Esophagus squamous epithelium (tissue), 5 donors: ENCODE measurements around the gene SPSB3. TPM values are rescaled to one million over a fixed set of nuclear protein-coding genes. Genes with fewer than 3 reads are reported as not detected.

Experiments used
- DNase-seq: peaks from one replicate; lab custom pipeline; 2025; lab: John Stamatoyannopoulos, UW
- H3K27ac ChIP-seq, 4 donors: fragments of 200-600 bp; sonication (generic); one replicate each; pipeline ENCODE4 v1.5.1; 2016 to 2019; ENCODE audit warnings: mild to moderate bottlenecking in 1 of 4
- H3K27me3 ChIP-seq, 4 donors: fragments of 200-600 bp; sonication (generic); 1 replicate in 3 of 4; 2 replicates in 1 of 4; pipeline versions ENCODE4 v1.5.1 to v1.6.0; 2017 to 2021; ENCODE audit warnings: antibody characterized with exemption in 1 of 4
- H3K36me3 ChIP-seq, 3 donors: fragments of 200-600 bp; sonication (generic); one replicate each; pipeline ENCODE4 v1.5.1; 2016 to 2019
- H3K4me1 ChIP-seq, 3 donors: fragments of 200-600 bp; sonication (generic); one replicate each; pipeline ENCODE4 v1.5.1; 2017 to 2019
- H3K4me3 ChIP-seq, 4 donors: fragments of 200-600 bp; sonication (generic); 1 replicate in 3 of 4; 2 replicates in 1 of 4; pipeline ENCODE4 v1.5.1; 2016 to 2019; ENCODE audit warnings: mild to moderate bottlenecking in 2 of 4, moderate library complexity in 1 of 4
- H3K9me3 ChIP-seq, 3 donors: fragments of 200-600 bp; sonication (generic); one replicate each; pipeline ENCODE4 v1.5.1; 2016 to 2019
- POLR2A ChIP-seq, 4 donors: fragments of 450-650 bp; IDR thresholded peaks; one replicate each; pipeline ENCODE4 v1.6.1; 2017; ENCODE audit warnings: antibody characterized with exemption in 4 of 4, mild to moderate bottlenecking in 4 of 4, moderate library complexity in 3 of 4
- WGBS, 2 donors: methylation state at CpG; one replicate each; pipeline ENCODE4 v1.1.5; 2018; 5-methylcytosine and 5-hydroxymethylcytosine counted together
- intact Hi-C: fragments of 100-400 bp; cut with DNase I; formaldehyde crosslinking; loops from one replicate; pipeline ENCODE4 v1.15.0; 2022
- total RNA-seq, 4 donors: library from RNA; depleted of rRNA; stranded (reverse); fragments of >200 nt; gene quantifications; one replicate each; pipeline ENCODE4 v1.1.0, GENCODE V29; 2016
- TF ChIP-seq, protein P1 (sequence below), 6 experiments: fragments of 450-650 bp in 4 of 6; fragments of 200-600 bp in 2 of 6; sonication (generic) in 2 of 6; IDR thresholded peaks; one replicate each; pipeline ENCODE4 v1.5.1; 2016 to 2019; ENCODE audit warnings: antibody characterized with exemption in 6 of 6, mild to moderate bottlenecking in 4 of 6, moderate library complexity in 4 of 6
- donor health status: DM: yes; HTN: yes; CAD: no.

The SPSB3 gene
- total RNA-seq, 4 donors from 2014 or later: 27.8 to 84.5 (median 45.1) TPM

DNA sequence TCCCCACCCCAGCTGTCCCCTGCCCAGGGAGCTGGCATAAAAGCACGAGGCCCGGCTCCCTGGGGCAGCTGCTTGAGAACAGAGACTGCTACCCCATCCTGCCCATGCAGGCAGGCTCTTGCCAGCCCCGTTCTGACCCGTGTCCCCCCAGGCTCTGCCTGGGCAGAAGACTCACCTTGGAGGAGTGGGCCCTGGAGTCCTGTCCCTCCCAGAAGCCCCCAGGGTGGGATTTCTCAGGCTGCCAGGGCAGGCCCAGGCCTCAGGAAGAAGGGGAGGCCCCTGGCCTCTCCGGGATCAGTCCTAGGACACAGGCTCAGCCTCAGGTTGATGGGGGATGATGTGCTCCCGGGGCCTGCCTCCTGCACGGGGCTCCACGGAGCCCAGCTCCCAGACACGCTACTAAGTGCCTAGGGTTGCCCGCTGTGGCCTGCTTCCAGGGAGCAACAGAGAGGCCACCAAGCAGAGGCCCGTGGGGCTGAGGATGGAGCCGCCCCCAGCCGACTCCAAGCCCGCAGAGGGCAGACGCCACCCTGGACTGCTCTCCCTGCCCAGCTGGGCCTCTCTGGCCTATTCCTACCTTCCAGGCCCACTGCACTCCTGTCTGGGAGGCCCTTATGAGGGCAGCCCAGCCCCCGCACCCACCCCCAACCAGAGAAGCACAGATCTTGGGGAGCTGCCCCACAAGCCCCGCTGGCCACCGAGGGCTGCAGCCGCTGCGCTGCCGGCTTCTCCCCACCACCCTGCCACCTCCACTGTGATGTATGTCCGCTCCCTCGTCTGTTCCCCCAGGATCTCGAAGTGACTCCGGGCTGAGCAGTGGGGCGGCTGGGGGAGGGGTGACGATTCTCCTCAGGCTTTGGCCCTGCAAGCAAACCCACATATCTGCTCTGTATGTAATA is 12.7 kb downstream of the SPSB3 start:
- Histone ChIP-seq H3K27me3 (no peaks in the 10 kb centered on the region), H3K4me1 (peaks cover 23 to 65% (median 35%) of the 10 kb centered on the region in 3 donors), H3K36me3 (peaks cover 33 to 54% (median 36%) of the 10 kb centered on the region in 3 donors), H3K9me3 (no peaks in the 10 kb centered on the region), H3K27ac (peak overlapping the region; percentile 27 to 98 (median 92)), H3K4me3 (peak overlapping the region in 3 of 4 donors; percentile 69 to 98 (median 73))
- DNase-seq: no peak
- no peak for TF ChIP-seq POLR2A (IDR thresholded peaks at IDR 0.05)
- TF ChIP-seq, protein P1, sequence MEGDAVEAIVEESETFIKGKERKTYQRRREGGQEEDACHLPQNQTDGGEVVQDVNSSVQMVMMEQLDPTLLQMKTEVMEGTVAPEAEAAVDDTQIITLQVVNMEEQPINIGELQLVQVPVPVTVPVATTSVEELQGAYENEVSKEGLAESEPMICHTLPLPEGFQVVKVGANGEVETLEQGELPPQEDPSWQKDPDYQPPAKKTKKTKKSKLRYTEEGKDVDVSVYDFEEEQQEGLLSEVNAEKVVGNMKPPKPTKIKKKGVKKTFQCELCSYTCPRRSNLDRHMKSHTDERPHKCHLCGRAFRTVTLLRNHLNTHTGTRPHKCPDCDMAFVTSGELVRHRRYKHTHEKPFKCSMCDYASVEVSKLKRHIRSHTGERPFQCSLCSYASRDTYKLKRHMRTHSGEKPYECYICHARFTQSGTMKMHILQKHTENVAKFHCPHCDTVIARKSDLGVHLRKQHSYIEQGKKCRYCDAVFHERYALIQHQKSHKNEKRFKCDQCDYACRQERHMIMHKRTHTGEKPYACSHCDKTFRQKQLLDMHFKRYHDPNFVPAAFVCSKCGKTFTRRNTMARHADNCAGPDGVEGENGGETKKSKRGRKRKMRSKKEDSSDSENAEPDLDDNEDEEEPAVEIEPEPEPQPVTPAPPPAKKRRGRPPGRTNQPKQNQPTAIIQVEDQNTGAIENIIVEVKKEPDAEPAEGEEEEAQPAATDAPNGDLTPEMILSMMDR (IDR thresholded peaks at IDR 0.05): no peak
- 80% methylated on average over 9 of the region's 27 CpGs; no CpG with 5 or more reads in 1 of the 2 donors for WGBS, 2 donors
- intact Hi-C loops: no loop called here

DNA sequence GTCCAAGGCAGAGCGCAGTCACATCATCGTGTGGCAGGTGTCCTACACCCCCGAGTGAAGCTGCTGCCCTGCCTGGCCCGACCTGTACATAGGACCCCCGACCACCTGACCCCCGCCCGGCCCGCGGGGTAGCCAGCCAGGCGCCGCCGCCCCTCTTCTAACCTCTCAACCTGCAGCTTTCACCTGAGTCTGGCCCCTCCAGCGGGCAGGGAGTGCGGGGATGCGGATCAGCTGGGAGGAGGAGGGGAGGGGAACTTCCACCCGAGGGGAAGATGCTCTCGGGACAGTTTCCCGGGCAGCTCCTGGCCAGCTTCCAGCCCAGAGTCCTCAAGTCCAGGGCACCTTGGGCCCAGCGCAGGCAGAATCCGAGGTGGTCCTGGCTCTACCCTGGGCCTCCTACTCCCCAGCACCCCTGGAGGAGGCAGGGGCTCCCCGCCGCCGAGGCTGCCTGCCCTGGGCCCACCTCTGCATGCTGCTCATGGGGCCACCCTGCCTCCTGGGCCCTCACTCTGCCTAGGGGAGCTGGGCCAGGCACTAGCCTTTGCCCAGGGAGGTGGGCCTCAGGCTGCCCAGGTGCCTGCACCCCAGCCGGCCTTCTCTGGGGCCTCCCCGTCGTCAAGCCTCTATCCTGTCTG is 13.5 kb downstream of the SPSB3 start:
- no peaks in the 10 kb centered on the region for H3K9me3 ChIP-seq
- intact Hi-C loops: no loop called here
- peaks cover 33 to 60% (median 44%) of the 10 kb centered on the region in 3 donors for H3K36me3 ChIP-seq
- 67 to 73% methylated on average over 2 to 7 of the region's 26 CpGs for WGBS, 2 donors
- DNase-seq: no peak
- no peaks in the 10 kb centered on the region for H3K27me3 ChIP-seq
- TF ChIP-seq, protein P1 (IDR thresholded peaks at IDR 0.05): no peak
- no peak for TF ChIP-seq POLR2A (IDR thresholded peaks at IDR 0.05)
- H3K27ac ChIP-seq: no peak overlapping the region
- H3K4me3 ChIP-seq: no peak overlapping the region
- peaks cover 15 to 64% (median 30%) of the 10 kb centered on the region in 3 donors for H3K4me1 ChIP-seq

DNA sequence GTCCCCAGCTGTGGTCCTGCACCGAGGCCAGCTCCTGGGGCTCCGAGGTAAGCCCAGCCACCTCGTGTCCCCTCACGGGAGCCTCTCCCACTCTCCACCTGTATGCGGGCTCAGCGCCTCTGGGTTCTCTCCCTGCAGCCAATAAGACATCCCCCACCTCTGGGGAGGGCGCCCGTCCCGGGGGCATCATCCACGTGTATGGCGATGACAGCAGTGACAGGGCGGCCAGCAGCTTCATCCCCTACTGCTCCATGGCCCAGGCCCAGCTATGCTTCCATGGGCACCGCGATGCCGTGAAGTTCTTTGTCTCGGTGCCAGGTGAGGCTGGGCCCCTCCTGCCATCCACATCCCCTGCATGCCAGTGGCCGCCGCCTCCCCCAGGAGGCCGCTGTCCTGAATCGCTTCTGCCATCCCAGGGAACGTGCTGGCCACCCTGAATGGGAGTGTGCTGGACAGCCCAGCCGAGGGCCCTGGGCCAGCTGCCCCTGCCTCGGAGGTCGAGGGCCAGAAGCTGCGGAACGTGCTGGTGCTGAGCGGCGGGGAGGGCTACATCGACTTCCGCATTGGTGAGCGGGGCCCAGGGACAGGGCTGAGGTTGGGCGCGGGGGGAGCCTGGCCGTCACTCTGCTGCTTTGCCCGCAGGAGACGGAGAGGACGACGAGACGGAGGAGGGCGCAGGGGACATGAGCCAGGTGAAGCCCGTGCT is 14.2 kb downstream of the SPSB3 start:
- H3K4me3 ChIP-seq: no peak overlapping the region

DNA sequence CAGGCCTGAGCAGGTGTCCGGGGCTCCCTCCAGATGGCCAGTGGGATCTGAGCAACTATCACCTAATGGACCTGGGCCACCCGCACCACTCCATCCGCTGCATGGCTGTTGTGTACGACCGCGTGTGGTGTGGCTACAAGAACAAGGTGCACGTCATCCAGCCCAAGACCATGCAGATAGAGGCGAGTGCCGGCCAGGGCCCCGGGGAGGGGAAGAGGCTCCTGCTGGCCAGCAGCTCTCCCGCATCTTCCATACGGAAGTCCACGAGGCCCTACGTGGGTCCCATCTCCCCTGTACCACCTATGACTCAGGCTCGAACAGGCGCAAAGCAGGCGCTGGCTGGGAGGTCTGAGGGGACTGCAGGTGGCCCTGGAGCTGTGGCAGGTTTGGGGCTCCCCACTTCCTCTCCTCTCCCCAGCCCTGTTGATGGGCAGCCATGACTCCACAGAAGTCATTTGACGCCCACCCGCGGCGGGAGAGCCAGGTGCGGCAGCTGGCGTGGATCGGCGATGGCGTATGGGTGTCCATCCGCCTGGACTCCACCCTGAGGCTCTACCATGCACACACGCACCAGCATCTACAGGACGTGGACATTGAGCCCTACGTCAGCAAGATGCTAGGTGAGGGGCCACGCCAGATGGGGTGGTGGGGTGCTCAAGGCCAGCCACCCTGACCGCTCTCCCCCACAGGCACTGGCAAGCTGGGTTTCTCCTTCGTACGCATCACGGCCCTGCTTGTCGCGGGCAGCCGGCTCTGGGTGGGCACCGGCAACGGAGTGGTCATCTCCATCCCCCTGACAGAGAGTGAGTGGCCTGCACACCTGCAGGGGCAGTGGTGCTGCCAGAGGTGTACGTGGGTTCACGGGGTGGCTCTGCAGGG is 15.0 kb downstream of the SPSB3 start:
- H3K9me3 ChIP-seq: no peaks in the 10 kb centered on the region
- no peak for DNase-seq
- intact Hi-C loops: no loop called here
- H3K4me3 ChIP-seq: no peak overlapping the region
- no peaks in the 10 kb centered on the region for H3K27me3 ChIP-seq
- WGBS, 2 donors: 90 to 100% methylated on average over 2 to 4 of the region's 42 CpGs
- no peak for TF ChIP-seq POLR2A (IDR thresholded peaks at IDR 0.05)
- TF ChIP-seq, protein P1 (IDR thresholded peaks at IDR 0.05): no peak
- peaks cover 14 to 64% (median 31%) of the 10 kb centered on the region in 3 donors for H3K4me1 ChIP-seq
- H3K27ac ChIP-seq: no peak overlapping the region
- peaks cover 35 to 75% (median 56%) of the 10 kb centered on the region in 3 donors for H3K36me3 ChIP-seq

More for the DNA sequence above, 14.2 kb downstream of the SPSB3 start:
- no peak for DNase-seq
- Histone ChIP-seq H3K9me3 (no peaks in the 10 kb centered on the region), H3K27ac (no peak overlapping the region), H3K27me3 (no peaks in the 10 kb centered on the region), H3K36me3 (peaks cover 33 to 67% (median 48%) of the 10 kb centered on the region in 3 donors), H3K4me1 (peaks cover 14 to 64% (median 31%) of the 10 kb centered on the region in 3 donors)
- intact Hi-C loops: no loop called here
- no peak for TF ChIP-seq POLR2A (IDR thresholded peaks at IDR 0.05)
- TF ChIP-seq, protein P1 (IDR thresholded peaks at IDR 0.05): no peak
- 87 to 88% methylated on average over 24 to 30 of the region's 41 CpGs for WGBS, 2 donors
